Aorta (tissue), 5 donors: ENCODE data around the gene KCNJ10. TPM values are rescaled to one million over a fixed set of nuclear protein-coding genes. Genes with fewer than 3 reads are reported as not detected.

ENCODE experiments used
- ATAC-seq: fragments of 200-7000 bp; cut with Tn5 transposase; one replicate; pipeline ENCODE4 v1.9.1; 2022; ENCODE audit warnings: moderate library complexity; ENCODE audit not compliant: low FRiP score
- DNase-seq, 2 donors: peaks; one replicate each; pipeline ENCODE4 v3.0.0-alpha.2; 2020
- H3K27ac ChIP-seq, 2 donors: one replicate each; pipeline ENCODE4 v1.5.1; 2013; ENCODE audit warnings: low read length in 2 of 2, mild to moderate bottlenecking in 2 of 2, moderate library complexity in 2 of 2, control low read depth in 1 of 2, inconsistent platforms in 1 of 2, low read depth in 1 of 2
- H3K27me3 ChIP-seq, 2 donors: one replicate each; pipeline ENCODE4 v1.6.1; 2013; ENCODE audit warnings: control low read depth in 1 of 2, low read length in 1 of 2, mild to moderate bottlenecking in 1 of 2, moderate library complexity in 1 of 2; ENCODE audit not compliant: insufficient read depth in 2 of 2, control insufficient read depth in 1 of 2
- H3K36me3 ChIP-seq, 2 donors: one replicate each; pipeline ENCODE4 v1.6.1; 2013; ENCODE audit warnings: control low read depth in 1 of 2, low read length in 1 of 2, mild to moderate bottlenecking in 1 of 2; ENCODE audit not compliant: insufficient read depth in 2 of 2, control insufficient read depth in 1 of 2
- H3K4me1 ChIP-seq, 2 donors: one replicate each; pipeline ENCODE4 v1.6.1; 2013; ENCODE audit warnings: low read length in 2 of 2, control low read depth in 1 of 2, mild to moderate bottlenecking in 1 of 2, moderate library complexity in 1 of 2; ENCODE audit not compliant: insufficient read depth in 2 of 2, control insufficient read depth in 1 of 2
- H3K4me3 ChIP-seq, 2 donors: one replicate each; pipeline ENCODE4 v1.5.1; 2013; ENCODE audit warnings: low read length in 2 of 2, control low read depth in 1 of 2, mild to moderate bottlenecking in 1 of 2
- H3K9me3 ChIP-seq: one replicate; pipeline ENCODE4 v1.6.1; 2013; ENCODE audit warnings: mild to moderate bottlenecking, low read length; ENCODE audit not compliant: control insufficient read depth
- WGBS, 2 donors: extraction: QIAGEN DNeasy Blood & Tissue Kit; methylation state at CpG; one replicate each; pipeline ENCODE4 v1.1.7; 2013; 5-methylcytosine and 5-hydroxymethylcytosine counted together
- intact Hi-C, 2 donors: fragments of 100-400 bp; cut with DNase I; formaldehyde crosslinking; loops; one replicate each; pipeline versions ENCODE4 v1.14.2 to v1.15.0; 2022
- polyA plus RNA-seq, 2 donors: library from polyadenylated mRNA; stranded (reverse); fragments of 200-250 nt; gene quantifications; one replicate each; pipeline ENCODE4 v1.2.3, GENCODE V29; 2013
- total RNA-seq, 2 donors: library from RNA; stranded (reverse); fragmentation: NEBNext Ultra II Directional; extraction: Animal tissue kit (Norgen Biotek cat#: 25700); gene quantifications; one replicate each; pipeline ENCODE4 v1.2.1, GENCODE V29; 2021
- donor health status: healthy with polysubstance abuse.
- donor health status: Bipolar disorder and iron deficiency.
- donor health status: DM: no; HTN: no; CAD: no.
- donor health status: DM: no; HTN: no; CAD: no.
- donor health status: DM: yes; HTN: yes; CAD: no.

Gene KCNJ10
- total and polyA plus RNA-seq, 4 donors = 0.10 to 0.63 (median 0.24) TPM; not detected in 1

DNA sequence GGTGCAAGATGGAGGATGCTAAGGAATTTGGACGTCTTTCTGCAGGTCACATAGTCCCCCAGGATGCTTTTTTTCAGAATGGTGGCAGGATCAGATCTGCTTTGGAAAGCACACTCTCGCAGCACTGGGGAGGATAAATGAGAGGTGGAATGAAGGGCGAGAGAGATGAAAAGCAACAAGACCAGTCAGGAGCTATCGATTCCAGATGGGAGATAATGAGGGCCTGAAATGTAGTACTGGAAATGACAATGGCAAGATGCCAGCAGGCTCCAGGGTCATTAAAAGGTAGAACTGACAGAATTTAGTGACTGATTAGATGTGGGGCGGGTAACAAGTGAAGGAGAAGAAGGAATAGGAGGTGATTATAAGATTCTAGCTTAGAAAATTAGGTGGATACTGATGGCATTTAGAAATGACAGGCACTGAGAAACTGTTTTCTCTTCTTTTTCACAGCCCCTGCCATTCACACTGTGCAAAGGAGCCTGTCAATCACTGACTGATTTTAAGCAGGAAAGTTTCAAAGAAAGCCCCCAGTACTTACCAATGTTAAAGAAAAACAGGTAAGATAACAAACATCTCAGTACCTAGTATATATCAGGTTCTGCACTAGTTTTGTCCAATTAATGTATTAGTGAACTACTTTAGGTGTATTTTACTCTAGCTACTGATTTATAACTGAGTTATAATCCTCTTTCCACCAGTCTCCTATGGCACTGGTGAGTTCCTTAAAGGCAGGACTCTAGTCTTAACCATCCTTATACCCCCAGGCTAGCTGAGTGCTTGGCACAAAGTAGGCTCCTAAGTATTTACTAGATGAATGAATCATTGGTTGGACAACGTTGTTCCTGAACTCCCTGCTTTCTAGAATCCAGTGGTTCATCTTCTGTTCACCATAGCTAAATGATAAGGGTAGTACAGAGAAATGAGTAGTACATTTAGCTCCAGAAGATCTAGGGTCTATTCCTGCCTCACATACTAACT is 47.3 kb downstream of the KCNJ10 start:
- no peak for DNase-seq
- Histone ChIP-seq H3K4me3 (no peak overlapping the region), H3K27me3 (no peaks in the 10 kb centered on the region), H3K27ac (no peak overlapping the region), H3K4me1 (no peaks in the 10 kb centered on the region), H3K36me3 (no peaks in the 10 kb centered on the region), H3K9me3 (no peaks in the 10 kb centered on the region)
- intact Hi-C loops = no loop called here
- WGBS, 2 donors = 53 to 61% methylated on average over 6 of the region's 6 CpGs
- ATAC-seq = no peak

DNA sequence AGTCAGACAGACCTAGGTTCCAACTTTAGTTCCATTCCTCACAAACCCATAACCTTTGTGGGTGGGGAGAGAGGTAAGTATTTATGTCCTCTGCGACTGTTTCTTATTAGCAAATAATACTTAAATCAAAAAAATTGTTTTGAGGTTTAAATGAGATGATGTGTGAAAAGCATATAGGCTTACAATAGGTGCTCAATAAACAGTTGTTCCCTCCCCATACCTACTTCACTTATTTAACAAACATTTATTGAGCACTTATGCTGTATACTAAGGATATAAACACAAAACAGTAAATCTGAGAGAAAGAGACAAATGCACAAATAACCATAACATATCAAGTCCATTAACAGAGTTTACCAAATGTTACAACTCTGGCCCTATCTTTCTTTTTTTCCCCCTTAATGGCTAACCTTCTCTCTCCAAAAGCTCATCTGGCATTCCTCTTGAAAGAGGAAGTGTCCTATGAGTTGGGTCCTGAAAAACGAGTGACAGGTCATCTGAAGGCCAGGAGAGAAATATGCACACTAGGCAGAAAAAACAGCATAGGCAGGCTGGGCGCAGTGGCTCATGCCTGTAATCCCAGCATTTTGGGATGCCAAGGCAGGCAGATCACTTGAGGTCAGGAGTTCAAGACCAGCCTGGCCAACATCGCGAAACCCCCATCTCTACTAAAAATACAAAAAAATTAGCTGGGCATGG is 48.4 kb downstream of the KCNJ10 start:
- Histone ChIP-seq H3K4me3 (no peak overlapping the region), H3K27ac (no peak overlapping the region), H3K9me3 (no peaks in the 10 kb centered on the region), H3K4me1 (no peaks in the 10 kb centered on the region), H3K36me3 (no peaks in the 10 kb centered on the region), H3K27me3 (no peaks in the 10 kb centered on the region)
- WGBS, 2 donors = 75 to 77% methylated on average over 5 of the region's 5 CpGs
- intact Hi-C loops = no loop called here
- no peak for DNase-seq
- ATAC-seq = no peak

DNA sequence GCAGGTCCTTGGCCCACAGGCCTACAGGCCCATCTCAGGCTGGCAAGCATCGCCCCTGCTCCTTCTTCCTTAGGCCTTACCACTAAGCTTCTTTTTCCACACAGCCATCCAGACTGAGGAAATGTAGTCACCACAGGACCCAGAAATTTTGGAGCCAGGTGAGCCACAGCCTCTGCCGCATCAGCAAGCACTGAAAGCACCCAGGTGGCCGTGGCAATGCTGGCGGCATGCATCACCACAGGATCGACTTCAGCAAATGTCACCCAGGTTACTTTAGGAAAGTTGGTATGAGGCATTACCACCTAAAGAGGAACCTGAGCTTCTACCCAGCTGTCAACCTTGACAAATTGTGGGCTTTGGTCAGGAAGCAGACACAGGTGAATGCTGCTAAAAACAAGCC is 49.8 kb downstream of the KCNJ10 start:
- no peaks in the 10 kb centered on the region for H3K27me3 ChIP-seq
- ATAC-seq = no peak
- no peak overlapping the region for H3K4me3 ChIP-seq
- H3K36me3 ChIP-seq = no peaks in the 10 kb centered on the region
- H3K9me3 ChIP-seq = no peaks in the 10 kb centered on the region
- 93 to 94% methylated on average over 5 of the region's 5 CpGs for WGBS, 2 donors
- no peaks in the 10 kb centered on the region for H3K4me1 ChIP-seq
- intact Hi-C loops = no loop called here
- no peak overlapping the region for H3K27ac ChIP-seq
- no peak for DNase-seq

DNA sequence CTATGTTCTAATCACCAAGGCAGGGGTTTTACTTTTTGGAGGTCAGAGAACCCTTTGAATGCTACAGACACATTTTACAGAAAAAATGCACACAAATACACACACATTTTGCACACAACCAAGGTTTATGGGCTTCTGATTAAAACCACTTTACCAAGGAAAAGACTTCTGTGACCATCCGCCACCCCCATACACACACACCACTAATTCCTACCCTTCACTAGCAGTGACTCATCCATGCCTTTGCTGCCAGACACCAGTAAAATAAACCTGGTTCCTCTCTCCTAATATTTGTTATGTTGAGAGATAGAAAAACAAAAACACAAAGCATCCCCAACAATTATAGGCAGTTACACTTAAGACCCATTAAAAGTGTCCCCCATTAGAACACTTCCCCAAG is 51.1 kb downstream of the KCNJ10 start:
- WGBS, 2 donors = 73 to 83% methylated on average over 1 of the region's 1 CpG
- H3K36me3 ChIP-seq = no peaks in the 10 kb centered on the region
- H3K27ac ChIP-seq = no peak overlapping the region
- intact Hi-C loops = no loop called here
- no peak for ATAC-seq
- no peaks in the 10 kb centered on the region for H3K9me3 ChIP-seq
- no peaks in the 10 kb centered on the region for H3K27me3 ChIP-seq
- no peaks in the 10 kb centered on the region for H3K4me1 ChIP-seq
- no peak for DNase-seq
- H3K4me3 ChIP-seq = no peak overlapping the region

DNA sequence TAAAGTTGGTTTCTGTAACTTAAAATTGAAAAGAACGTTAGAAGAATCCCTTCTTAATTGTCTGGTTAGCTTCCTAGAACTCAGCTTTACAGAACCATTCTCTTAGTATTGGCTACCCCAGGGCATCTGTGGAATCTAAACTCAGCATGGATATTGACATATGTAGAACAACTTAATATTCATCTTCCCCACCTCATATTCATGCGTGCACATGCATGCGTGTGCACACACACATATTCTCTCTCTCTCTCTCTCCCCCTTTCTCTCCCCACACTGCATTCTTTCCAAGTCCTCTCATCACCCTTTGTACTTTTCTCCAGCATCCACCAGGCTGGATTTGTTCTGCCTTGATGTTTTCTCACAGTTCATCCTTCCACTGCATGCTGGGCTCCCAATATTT is 51.6 kb downstream of the KCNJ10 start:
- 71 to 78% methylated on average over 3 of the region's 3 CpGs for WGBS, 2 donors
- Histone ChIP-seq H3K4me3 (no peak overlapping the region), H3K27ac (no peak overlapping the region), H3K27me3 (no peaks in the 10 kb centered on the region), H3K4me1 (no peaks in the 10 kb centered on the region), H3K9me3 (no peaks in the 10 kb centered on the region), H3K36me3 (no peaks in the 10 kb centered on the region)
- DNase-seq (no peak), ATAC-seq (no peak)
- intact Hi-C loops = no loop called here

DNA sequence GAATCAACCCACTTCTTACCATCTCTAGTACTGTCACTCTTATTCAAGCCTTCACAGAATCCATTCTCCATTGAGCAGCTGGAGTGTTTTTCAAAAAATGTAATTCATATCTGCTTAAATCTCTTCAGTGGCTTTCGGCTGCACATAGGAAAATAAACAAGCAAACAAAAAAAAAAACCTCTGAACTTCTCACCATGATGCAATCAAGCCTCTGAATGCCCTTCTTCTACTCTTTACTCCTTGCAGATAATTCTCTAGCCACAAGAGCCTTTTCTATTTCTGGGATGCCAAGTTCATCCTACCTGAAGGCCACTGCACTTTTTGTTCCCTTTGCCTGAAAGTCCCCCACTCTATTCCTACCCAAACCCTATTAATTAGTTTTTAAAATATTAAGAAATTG is 52.4 kb downstream of the KCNJ10 start:
- Histone ChIP-seq H3K4me3 (no peak overlapping the region), H3K9me3 (no peaks in the 10 kb centered on the region), H3K27me3 (no peaks in the 10 kb centered on the region), H3K4me1 (no peaks in the 10 kb centered on the region), H3K27ac (no peak overlapping the region), H3K36me3 (no peaks in the 10 kb centered on the region)
- intact Hi-C loops = no loop called here
- DNase-seq (no peak), ATAC-seq (no peak)
- WGBS, 2 donors = 67 to 74% methylated on average over 1 of the region's 1 CpG

DNA sequence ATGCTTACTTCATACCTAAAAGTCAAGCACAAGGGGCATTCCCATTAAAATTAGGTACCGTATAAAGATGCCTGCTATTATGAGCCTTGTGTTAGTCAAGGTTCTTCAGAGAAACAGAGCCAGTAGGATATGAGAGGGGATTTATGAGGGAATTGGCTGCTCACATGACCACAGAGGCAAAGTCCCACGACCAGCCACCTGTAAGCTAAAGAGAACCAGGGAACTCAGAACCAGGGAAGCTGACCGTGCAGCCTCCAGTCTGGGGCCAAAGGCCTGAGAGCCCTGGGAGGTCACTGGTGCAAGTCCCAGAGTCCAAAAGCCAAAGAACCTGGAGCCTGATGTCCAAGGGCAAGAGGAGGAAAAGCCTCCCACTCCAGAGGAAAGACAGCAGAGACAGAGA is 58.2 kb downstream of the KCNJ10 start:
- Histone ChIP-seq H3K9me3 (no peaks in the 10 kb centered on the region), H3K27me3 (no peaks in the 10 kb centered on the region), H3K4me3 (no peak overlapping the region), H3K4me1 (no peaks in the 10 kb centered on the region), H3K27ac (no peak overlapping the region), H3K36me3 (no peaks in the 10 kb centered on the region)
- WGBS, 2 donors = 61 to 64% methylated on average over 3 of the region's 3 CpGs
- intact Hi-C loops = no loop called here
- ATAC-seq (no peak), DNase-seq (no peak)

DNA sequence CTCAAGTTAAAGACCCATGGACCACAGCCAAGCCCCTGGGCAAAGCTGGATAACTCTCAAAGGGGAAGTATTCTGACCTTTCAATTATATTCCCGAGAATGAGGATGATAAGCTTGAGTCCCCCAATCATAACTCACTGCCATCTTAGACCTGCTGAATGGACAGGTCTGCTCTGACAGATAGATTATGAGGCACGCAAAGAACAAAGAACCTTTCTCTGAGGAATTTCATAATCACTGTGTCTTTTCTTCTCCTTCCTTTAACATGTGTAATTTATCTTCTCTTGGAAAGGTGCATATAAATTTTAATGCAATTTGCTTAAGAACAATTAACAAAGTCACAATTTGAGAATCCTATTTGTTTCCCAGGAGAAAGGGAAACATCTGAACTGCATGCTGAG is 60.2 kb downstream of the KCNJ10 start:
- ATAC-seq = no peak
- 49 to 52% methylated on average over 2 of the region's 2 CpGs for WGBS, 2 donors
- Histone ChIP-seq H3K27me3 (no peaks in the 10 kb centered on the region), H3K27ac (no peak overlapping the region), H3K4me3 (no peak overlapping the region), H3K36me3 (no peaks in the 10 kb centered on the region), H3K4me1 (no peaks in the 10 kb centered on the region), H3K9me3 (no peaks in the 10 kb centered on the region)
- intact Hi-C loops = loop anchor here (5.0 kb wide), 2 partner anchors 72 to 212 kb away; no protein-coding TSS in a partner anchor
- DNase-seq = no peak
